ENCODE measurements around the gene ARHGAP45.

The ARHGAP45 gene

DNA sequence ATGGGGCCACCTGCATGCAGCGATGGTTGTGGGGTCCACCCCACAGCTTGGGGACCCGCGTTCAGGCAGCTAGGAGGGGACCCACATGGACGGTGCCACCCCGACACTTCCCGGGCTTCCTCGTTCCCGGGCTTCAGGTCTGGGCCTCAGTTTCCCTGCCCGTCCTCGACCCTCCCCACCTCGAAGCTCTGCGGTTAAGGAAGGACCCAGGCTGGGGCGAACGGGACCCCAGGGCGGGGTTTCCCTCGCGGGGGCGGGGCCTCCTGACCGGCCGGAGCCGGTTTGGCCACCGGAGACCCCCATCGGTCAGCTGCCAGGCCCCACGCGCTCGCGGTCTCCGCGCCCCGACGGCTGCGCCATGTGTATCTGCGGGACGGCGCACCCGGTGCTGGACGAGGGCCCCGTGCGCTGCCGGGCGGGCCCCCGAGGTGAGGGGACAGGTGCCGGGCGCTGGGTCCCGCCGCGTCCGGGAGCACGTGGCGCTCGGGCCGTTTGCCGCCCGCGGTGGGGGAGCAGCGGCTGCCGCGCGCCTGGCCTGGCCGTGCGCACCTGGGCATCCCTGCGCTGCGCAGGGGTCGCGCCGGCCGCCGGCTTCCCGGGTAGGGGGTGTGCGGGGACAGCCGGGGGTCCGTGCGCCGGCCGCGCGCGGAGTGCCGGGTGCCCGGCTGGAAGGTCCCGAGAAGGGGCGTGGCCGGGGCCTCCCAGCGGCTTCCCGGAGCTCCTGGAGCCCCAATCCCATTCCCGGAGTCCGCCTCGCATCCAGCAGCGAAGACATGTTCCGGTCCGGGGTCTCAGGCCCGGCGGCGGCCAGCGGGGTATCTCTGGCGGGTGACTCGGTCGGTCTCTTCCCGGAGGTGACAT, 4.2 kb downstream of the ARHGAP45 start:
- DNase-seq = no peak

DNA sequence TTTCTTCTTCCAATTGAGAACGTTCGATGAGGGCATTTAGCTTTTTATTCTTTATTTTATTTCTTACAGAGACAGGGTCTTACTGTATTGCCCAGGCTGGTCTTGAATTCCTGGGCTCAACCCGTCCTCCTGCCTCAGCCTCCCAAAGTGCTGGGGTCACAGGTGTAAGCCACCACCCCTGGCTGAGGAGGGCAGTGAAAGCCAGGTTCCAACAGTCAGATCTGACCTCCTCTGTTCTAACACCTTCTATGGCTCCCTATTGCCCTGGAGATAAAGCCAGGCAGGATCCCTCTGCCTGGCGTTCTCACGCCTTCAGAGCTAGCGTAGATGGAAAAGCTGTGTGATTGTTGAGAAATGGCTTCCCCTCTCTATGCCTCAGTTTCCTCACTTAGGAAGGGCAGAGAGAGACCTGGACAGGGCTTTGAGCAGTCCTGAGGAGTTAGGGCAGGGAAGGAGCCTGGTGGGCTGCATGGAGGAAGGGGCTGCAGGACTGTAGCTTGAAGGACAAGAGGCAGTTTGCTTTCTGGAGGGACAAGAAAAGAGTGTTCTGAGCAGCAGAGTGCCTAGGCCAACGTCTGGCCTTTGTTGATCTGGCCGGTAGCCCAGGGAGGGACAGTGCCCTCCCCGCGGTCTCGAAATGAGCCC, 5.5 kb downstream of the ARHGAP45 start:
- no peak for DNase-seq

DNA sequence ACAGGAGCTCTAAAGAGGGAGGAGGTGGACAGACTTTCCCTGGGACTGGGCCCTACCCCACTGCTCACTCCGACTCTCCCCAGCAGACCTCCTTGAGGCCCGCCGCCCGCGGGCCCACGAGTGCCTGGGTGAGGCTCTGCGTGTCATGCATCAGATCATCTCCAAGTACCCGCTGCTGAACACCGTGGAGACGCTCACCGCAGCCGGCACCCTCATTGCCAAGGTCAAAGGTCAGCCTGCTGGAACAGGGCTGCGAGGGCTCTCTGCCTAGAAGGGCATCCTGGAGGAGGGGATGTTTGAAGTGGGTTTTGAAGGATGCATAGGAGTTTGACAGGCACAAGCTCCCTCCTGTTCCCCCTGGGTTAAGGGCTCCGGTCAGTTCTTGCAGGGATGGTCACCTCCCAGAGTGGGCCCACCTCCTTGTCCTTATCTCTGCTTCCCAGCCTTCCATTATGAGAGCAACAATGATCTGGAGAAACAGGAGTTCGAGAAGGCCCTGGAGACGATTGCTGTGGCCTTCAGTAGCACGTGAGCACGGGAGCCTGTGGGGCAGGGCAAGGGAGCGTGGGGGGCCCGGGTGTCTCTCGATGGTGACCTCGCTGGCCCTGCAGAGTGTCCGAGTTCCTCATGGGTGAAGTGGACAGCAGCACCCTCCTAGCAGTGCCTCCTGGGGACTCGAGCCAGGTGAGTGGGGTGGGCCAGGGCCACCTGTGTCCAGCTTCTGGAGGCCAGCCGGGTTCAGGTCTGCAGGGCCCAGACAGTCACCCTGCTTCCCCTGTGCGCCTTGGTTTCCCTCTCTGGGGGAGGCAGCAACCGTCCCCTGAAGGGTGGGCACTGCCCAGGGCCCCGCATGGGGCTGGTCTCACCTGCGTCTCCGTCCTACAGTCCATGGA, 6.3 kb downstream of the ARHGAP45 start:
- DNase-seq = no peak

DNA sequence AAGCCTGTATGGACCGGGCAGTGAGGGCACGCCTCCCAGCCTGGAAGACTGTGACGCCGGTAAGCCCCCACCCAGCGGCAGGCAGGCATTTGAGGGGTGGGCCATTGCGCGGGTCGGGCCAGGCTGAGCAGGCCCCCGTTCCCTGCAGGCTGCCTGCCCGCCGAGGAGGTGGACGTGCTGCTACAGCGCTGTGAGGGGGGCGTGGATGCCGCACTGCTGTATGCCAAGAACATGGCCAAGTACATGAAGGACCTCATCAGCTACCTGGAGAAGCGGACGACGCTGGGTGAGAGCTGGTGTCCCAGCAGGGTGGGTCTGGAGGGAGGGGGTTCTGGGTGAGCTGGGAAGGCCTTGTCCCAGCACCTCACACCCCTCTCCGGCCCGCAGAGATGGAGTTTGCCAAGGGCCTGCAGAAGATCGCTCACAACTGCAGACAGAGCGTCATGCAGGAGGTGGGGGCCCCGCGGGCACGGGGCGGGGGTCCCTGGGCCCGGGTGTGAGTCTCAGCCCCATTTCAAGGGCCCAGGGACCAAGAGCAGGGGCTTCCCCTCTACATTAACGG, 7.1 kb downstream of the ARHGAP45 start:
- no peak for DNase-seq

DNA sequence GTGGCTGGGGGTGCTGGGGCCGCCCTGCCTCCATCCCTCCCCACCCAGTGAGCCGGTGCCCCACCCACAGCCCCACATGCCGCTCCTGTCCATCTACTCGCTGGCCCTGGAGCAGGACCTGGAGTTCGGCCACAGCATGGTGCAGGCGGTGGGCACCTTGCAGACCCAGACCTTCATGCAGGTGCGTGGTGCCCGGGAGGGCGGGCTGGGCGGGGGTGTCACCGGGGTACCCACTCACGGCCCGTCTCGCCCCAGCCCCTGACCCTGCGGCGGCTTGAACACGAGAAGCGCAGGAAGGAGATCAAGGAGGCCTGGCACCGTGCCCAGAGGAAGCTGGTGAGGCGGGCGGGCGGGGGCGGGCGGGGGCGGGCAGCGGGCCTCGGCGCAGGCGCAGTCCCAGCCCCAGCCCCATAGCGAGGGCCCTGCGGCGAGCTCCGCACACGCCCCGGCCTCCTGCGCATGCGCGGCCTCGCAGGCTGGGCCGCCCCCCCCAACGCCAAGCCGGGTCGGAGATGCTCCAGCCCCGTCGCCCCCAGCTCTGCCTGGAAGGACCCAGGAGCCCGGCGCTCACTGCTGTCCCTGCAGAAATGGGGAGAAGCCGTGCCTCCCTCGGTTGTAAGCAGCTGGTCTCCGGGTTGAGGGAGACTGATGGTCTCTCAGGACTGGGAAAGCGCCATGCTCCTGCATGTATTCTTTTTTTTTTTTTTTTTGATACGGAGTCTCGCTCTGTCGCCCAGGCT, 7.7 kb downstream of the ARHGAP45 start:
- peak; percentile 59 for DNase-seq

DNA sequence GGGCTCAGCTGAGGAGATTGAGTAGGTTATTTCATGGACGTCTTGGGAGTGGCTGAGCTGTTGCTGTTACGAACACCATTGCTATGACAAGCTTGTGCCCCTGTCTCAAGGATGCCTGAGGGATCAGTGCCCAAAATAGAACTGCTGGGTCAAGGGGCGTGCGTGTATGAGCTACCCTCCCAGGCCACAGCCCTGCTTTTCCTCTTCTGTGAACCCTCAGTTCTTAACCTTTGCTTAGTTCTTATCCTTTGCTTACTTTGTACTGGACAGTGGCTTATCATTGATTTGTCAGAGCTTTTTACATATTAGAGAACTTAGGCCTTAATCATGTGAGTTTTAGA, 9.0 kb downstream of the ARHGAP45 start:
- no peak for DNase-seq

DNA sequence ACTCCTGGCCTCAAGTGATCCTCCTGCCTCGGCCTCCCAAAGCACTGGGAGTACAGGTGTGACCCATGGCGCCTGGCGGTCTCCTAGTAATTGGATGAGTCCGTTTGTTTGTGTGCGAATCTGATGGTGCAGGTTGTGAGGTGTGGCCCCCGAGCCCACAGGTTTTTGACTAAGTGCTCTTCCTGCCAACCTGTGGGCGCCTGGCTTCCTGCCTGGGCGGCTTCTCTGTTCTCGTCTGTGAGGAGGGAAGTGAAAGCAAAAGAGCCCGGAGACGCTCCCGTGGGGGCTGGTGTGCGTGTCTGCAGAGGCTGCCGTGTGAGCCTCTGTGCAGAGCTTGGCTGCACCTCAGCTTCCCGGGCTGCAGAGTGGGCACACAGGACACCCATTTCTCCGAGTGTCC, 10.0 kb downstream of the ARHGAP45 start:
- DNase-seq = no peak

DNA sequence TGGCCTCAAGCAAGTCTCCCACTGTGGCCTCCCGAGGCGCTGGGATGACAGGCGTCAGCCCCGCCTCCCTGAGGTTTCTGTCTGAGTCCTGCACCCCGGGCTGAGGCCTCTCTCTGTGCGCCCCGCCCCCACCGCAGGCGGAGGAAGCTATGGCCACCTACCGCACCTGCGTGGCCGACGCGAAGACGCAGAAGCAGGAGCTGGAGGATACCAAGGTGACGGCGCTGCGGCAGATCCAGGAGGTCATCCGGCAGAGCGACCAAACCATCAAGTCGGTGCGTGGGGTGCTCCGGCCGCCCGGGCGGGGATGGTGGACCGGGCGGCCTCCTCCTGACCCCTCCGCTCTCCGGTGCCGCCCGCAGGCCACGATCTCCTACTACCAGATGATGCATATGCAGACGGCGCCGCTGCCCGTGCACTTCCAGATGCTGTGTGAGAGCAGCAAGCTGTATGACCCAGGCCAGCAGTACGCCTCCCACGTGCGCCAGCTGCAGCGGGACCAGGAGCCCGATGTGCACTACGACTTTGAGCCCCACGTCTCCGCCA, 12.7 kb downstream of the ARHGAP45 start:
- no peak for DNase-seq

DNA sequence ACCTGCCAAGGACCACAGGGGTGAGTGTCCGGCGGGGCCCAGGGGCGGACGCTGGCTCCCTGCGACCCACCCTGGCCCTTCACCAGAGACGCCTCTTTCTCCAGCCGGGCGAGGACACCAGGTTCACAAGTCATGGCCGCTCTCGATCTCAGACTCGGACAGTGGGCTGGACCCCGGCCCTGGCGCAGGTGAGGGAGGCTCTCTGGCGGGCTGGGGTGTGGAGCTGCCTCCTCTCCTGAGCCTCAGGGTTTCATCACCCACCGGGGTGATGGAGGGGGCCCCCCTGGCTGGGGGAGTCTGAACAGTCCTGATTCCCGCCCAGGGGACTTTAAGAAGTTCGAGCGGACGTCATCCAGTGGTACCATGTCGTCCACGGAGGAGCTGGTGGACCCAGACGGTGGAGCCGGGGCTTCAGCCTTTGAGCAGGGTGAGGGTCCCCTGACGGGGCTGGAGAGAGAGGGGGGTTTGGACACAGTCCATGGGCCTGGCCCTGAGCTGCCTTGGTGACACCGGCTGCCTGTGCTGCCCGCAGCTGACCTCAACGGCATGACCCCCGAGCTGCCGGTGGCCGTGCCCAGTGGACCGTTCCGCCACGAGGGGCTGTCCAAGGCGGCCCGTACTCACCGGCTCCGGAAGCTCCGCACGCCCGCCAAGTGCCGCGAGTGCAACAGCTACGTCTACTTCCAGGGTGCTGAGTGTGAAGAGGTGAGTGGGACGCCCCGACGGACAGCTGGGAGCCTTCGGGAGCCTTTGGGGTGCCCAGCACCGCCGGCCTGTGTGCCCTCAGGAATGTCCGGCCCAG, 13.6 kb downstream of the ARHGAP45 start:
- no peak for DNase-seq

DNA sequence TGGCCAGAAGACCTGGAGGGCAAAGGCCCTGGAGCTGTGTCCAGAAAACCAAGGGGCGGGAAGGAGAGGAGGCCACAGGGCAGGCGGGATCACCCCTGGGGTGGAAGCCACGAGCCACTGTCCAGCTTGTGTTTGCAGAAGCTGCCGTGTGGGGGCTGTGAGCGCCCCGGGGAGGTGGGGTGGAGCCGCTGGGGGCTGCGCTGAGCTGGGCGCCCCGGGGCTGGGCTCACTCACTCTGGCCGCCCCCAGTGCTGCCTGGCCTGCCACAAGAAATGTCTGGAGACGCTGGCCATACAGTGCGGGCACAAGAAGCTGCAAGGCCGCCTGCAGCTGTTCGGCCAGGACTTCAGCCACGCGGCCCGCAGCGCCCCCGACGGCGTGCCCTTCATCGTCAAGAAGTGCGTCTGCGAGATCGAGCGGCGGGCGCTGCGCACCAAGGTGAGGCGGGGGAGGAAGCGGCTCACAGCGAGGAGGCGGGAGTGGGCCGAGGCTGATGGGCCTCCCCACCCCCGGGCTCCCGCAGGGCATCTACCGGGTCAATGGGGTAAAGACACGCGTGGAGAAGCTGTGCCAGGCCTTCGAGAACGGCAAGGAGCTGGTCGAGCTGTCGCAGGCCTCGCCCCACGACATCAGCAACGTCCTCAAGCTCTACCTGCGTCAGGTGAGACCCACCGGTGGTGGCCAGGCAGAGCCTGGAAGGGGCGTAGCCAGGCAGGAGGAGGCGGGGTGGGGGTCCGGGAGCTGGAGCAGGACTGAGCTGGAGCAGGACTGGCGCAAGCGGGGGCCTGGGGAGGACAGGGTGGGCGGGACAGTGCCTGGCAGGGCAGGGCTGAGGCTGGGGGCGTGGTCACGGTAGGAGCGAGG, 14.6 kb downstream of the ARHGAP45 start:
- DNase-seq = no peak

DNA sequence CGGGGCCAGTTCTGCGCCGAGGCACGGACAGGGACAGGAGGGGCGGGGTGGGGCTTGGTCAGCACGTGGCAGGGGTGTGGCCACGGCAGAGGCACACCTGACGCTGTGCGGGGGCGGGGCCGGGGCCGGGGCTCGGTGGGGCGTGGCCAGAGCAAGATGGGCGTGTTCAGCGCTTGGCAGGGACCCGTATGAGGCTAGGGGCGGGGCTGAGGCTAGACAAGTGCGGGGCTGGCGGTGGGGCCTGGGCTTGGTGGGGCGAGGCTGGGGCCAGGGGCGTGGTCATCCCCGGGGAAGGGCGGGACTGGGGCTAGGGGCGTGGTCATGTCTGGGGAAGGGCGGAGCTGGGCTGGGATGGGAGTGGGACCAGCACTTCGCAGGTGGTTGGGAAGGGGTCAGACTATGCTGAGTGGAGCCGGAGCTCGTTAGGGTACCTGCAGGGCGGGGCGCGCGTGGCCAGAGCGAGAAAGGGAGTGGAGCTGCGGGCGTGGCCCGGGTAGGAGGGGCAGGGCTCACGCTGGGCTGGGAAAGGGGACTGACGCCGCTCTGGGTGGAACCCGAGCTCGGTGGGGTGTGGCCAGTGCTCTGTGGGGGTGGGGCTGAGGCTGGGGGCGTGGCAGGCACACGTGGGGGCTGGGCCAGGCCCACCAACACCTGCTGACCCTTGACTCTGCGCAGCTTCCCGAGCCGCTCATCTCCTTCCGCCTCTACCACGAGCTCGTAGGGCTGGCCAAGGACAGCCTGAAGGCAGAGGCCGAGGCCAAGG, 15.4 kb downstream of the ARHGAP45 start:
- peak; percentile 73 for DNase-seq

DNA sequence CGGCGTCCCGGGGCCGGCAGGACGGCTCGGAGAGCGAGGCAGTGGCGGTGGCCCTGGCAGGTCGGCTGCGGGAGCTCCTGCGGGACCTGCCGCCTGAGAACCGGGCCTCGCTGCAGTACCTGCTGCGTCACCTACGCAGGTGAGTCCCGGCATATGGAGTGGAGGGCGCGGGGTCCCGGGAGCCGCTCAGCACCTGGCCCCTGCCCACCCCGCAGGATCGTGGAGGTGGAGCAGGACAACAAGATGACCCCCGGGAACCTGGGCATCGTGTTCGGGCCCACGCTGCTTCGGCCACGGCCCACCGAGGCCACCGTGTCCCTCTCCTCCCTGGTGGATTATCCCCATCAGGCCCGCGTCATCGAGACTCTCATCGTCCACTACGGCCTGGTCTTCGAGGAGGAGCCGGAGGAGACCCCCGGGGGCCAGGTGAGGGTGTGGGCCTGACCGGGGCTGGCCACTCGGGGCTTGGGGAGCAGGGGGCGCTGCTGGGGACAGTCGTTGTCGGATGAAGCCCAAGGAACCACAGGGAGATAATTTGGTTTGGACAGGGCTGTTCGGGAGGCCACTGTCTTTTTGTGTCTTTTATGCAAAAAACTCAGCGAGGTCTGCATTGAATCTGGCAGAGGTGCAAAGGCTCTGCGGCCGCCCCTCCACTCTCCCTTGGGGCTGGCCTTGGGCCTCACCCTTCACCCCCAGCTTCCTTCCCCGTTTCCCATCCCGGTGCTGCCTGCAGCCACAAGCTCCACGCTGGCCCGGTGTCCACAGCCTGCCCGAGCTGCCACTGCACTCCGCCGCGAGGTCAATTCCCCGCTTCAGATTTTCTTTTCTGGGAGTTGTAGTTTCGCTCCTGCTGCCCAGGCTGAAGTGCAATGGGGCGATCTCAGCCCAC, 16.2 kb downstream of the ARHGAP45 start:
- DNase-seq = no peak

DNA sequence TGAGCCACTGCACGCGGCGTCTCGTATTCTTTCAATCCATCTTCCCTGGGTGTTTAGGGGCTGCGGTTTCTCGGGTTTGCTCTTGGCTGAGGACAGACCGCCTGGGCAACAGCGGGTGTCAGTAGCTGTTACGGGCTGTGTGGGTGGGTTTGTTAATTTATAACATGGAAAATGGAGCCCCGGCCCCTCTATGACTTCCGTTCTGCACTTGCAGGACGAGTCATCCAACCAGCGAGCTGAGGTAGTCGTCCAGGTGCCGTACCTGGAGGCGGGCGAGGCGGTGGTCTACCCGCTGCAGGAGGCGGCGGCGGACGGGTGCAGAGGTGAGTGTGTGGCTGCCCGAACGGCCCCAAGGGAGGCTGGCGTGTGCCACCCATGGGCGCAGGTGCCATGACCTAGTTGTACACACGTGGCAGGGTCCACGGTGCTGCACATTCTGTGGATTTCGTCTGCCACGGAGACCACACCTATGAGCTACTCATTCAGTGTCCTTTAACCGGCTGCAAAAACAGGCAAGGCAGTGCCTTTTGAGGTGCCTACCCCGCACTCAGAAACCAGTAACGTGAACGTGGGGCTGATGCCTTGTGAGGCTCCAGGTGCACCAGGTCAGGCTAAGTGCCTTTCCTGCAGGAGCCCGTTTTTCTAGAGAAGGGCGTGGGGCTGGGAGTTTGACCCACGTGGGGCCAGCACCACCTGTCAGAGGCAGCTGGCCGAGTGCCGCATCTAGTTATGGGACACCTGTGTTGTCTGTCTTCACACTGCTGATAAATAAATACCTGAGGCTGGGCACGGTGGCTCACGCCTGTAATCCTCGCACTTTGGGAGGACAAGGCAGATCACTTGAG, 17.3 kb downstream of the ARHGAP45 start:
- DNase-seq = no peak

DNA sequence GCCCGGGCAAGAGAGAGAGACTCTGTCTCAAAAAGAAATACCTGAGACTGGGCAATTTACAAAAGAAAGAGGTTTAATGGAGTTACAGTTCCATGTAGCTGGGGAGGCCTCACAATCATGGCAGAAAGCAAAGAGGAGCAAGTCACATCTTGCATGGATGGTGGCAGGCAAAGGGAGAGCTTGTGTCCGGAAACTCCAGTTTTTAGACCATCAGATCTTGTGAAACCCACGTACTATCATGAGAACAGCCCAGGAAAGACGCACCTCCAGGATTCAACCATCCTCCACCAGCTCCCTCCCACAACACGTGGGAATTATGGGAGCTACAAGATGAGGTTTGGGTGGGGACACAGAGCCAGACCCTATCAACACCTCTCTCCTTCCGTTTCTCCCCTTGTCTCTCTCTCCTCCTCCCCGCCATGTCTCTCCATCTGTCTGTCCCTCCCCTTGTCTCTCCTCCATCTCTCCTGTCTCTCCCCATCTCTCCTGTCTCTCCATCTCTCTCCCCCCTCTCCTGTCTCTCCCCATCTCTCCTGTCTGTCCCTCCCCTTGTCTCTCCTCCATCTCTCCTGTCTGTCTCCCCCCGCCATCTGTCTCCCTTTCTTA, 18.2 kb downstream of the ARHGAP45 start:
- no peak for DNase-seq

DNA sequence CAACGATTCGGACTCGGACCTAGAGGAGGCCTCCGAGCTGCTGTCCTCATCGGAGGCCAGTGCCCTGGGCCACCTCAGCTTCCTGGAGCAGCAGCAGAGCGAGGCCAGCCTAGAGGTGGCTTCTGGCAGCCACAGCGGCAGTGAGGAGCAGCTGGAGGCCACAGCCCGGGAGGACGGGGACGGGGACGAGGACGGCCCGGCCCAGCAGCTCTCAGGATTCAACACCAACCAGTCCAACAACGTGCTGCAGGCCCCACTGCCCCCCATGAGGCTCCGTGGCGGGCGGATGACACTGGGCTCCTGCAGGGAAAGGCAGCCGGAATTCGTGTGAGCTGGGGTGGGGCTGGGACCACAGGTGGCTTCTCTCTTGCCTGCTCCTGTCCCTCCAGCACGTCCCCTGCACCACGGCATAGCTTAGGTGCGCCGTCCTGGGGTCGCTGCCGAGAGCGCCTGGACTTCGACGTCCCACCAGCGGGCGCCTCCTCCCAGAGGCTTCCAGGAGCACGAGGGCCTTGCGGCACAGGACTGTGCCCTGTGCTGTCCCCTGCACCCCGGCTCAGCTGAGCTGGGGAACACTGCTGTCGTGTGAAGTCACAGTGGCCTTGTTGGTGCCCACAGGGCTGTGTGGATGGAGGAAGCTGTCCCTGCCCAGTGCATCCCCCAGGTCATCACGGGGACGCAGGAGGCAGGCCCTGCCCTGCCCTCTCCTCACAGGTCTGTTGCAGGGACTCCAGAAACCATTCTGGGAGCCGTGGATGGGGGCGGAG, 18.9 kb downstream of the ARHGAP45 start:
- no peak for DNase-seq

DNA sequence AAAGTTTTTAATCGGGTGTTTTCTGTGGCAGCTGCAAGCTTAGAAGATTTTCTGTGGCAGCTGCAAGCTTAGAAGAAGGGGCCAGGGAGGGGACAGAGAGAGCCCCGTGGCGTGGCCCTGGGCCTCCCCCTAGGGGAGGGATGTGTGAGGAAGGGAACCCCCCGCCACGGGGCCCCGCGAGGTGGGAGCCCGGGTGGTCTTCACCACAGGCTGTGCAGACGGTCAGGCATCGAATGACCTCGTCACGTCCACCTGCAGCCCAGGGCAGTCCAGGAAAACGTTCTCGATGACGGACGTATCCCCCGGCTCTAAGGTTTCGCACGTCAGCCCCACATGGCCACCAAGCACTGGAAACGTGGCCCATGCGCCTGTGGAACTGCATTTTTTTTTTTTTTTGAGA, 19.6 kb downstream of the ARHGAP45 start:
- no peak for DNase-seq
